DMS53 treated with DMSO at 0.1 percent for 48 hours (cell line): ENCODE measurements around the gene COL11A1.
"Not testable (repeated sequence)": the region's sequence is repeated elsewhere in the genome, so short reads cannot be mapped to it uniquely, and the experiment has no call there.

Experiments used
- DNase-seq: peaks from one replicate; lab custom pipeline; 2025; ENCODE audit not compliant: unreplicated experiment; lab: John Stamatoyannopoulos, UW

The COL11A1 gene

DNA sequence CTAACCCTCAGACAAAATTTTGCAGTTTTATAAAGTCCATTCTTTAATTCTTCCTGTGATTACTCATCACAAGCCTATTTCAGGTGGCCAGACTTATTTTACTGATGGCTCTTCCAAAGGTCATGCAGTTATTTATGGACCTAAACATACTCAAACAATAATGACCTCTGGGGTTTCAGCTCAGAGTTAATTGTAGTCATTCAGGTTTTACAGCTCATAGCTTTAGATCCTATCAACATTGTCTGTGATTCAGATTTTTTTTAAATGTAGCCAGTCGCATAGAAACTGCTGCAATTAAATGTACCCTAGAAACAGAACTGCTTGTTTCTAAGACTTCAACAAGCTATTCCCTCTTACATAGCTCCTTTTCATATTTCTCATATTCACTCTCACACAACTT lies 270.8 kb downstream of the COL11A1 start:
- no peak for DNase-seq

DNA sequence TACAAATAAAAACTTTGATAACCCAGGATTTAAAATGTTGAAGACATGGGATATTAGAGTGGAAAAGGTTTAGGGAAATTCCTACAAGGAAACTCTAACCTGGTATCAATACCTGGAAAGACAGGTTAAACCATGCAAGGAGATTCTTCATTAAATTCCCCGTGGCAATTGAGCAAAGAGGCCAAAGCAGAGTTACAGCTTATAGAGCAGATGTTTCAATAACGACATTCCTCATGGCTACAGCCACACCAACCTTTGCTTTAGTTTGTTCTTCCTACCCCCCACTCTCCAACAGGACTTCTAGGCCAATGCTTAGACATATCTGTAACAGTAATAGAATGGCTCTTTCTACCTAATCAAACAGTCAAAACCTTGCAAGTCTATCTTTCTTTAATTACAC lies 271.3 kb downstream of the COL11A1 start:
- DNase-seq: no peak

DNA sequence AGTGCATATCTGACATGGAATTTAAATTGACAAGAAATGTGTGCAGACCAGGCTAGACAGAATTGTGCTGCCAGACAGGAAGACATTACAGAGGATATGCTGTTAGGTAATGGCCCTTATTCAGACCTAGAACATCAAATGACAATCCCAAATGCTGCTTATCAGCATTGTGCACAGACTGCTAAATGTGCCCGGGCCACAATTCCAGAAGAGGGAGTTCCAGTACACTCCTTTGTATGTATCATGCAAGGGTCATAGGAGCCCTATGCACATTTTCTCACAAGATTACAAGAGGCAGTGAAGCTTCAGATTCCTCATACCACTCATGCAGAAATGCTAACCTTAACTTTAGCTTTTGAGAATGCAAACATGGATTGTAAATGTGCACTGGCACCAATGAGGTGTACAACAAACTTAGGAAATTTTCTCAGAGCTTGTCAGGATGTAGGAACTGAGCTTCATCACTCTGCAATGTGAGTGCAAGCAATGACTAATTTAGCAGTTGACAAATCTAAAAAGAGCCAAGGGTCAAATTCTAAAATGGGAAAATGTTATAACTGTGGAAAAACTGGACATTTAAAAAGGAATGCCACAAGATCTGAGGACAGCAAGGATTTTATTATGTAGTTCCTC lies 273.5 kb downstream of the COL11A1 start:
- DNase-seq: no peak

DNA sequence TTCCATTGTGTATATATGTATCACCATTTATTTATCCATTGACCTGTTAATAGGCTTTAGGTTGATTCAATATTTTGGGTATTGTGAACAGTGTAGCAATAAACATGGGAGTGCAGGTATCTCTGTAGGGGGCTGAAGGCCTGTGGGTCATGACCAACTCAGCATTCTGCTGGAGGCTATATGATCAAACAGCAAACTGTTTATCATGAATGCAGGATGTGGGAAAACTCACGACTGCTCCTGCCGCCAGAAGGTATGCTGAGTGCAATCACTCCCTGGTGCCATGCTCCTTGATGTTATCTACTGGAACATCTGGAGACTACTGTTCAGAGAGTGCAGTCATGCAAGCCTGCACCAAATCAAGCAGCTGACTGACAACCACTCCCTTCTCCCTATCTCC lies 275.2 kb downstream of the COL11A1 start:
- DNase-seq: no peak

DNA sequence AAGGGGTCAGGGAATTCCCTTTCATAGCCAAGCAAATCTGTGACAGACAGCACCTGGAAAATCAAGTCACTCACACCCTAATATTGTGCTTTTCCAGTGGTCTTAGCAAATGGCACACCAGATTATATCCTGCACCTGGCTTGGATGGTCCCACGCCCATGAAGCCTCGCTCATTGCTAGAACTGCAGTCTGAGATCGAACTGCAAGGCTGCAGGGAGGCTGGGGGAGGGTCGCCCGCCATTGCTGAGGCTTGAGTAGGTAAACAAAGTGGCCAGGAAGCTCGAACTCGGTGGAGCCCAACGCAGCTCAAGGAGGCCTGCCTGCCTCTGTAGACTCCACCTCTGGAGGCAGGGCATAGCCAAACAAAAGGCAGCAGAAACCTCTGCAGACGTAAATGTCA lies 281.6 kb downstream of the COL11A1 start:
- DNase-seq: not testable (repeated sequence)
